Peyer's patch (tissue), 4 donors: ENCODE measurements around the gene KRTAP6-2.

Experiments
- POLR2A ChIP-seq, 2 donors: fragments of 450-650 bp; IDR thresholded peaks; one replicate each; pipeline ENCODE4 v1.5.1; 2017; ENCODE audit warnings: antibody characterized with exemption in 2 of 2, mild to moderate bottlenecking in 2 of 2, moderate library complexity in 2 of 2
- TF ChIP-seq, protein P1 (sequence below), 6 experiments: fragments of 450-650 bp in 4 of 6; fragments of 200-600 bp in 2 of 6; sonication (generic) in 1 of 6; IDR thresholded peaks; one replicate each; pipeline ENCODE4 v1.5.1; 2017 to 2019; ENCODE audit warnings: antibody characterized with exemption in 6 of 6, mild to moderate bottlenecking in 3 of 6, moderate library complexity in 1 of 6

DNA sequence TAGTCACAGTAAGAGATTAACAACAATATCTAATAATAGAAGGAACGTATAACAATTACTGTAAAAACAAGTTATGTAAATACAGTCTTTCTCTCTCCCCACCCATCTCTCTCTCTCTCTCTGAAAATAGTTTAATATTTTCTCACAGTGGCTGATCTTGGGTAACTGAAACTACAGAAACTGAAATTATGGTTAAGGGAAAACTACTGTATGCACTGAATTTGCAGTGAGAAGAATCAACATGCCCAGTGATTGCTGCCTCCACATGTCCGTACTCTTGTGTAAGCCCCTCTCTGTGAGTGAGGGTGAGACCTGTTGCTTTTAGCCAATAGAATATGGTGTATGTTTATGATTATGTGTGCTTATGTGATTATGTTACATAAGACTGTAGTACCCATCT, 13.4 kb upstream of the KRTAP6-2 start:
- TF ChIP-seq, protein P1, sequence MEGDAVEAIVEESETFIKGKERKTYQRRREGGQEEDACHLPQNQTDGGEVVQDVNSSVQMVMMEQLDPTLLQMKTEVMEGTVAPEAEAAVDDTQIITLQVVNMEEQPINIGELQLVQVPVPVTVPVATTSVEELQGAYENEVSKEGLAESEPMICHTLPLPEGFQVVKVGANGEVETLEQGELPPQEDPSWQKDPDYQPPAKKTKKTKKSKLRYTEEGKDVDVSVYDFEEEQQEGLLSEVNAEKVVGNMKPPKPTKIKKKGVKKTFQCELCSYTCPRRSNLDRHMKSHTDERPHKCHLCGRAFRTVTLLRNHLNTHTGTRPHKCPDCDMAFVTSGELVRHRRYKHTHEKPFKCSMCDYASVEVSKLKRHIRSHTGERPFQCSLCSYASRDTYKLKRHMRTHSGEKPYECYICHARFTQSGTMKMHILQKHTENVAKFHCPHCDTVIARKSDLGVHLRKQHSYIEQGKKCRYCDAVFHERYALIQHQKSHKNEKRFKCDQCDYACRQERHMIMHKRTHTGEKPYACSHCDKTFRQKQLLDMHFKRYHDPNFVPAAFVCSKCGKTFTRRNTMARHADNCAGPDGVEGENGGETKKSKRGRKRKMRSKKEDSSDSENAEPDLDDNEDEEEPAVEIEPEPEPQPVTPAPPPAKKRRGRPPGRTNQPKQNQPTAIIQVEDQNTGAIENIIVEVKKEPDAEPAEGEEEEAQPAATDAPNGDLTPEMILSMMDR (IDR thresholded peaks at IDR 0.05): no peak
- TF ChIP-seq POLR2A (IDR thresholded peaks at IDR 0.05): no peak
